Measurements from ENCODE around the gene VPS29. TPM values are rescaled to one million over a fixed set of nuclear protein-coding genes. Genes with fewer than 3 reads are reported as not detected.

Gene VPS29
- total and polyA plus RNA-seq, 2 donors (not counting 1 experiment from before 2014, with no cell fraction given): 115 to 118 TPM

DNA sequence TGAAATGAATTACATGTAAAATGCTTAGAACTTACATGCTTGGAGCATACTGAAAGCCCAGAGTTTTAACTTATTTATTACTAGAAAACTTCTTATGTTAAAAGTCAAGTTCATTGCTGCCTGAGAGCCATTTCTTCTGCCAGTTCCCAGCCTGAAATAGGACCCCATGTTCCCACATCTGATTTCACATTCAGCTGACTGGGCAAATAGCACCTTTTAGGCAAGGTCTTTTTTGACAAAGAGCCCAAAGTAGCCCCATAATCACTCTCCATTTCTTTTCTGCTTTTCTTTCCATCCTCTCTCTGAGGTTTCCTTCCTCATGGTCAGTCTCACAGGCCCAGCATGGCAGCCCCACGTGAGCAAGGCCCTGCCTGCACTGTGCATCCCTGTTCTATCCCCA, 50.6 kb downstream of the VPS29 start:
- ChIA-PET POLR2A (interaction anchor here (1.2 to 2.1 kb wide), 3 partner anchors 17 to 153 kb away, joined by 4 to 11 read pairs (median 4); partner anchors contain the start of gene GPN3), CTCF (interaction anchor here (1.0 to 15.2 kb wide), 14 partner anchors 17 to 437 kb away, joined by 3 to 329 read pairs (median 15); partner anchors contain the start of genes FAM216A, GPN3, RAD9B and TCTN1)
- Mint-ChIP-seq H3K27me3 (no peaks in the 10 kb centered on the region), H3K9me3 (ENCODE audit: insufficient read depth) (no peaks in the 10 kb centered on the region), H3K27ac (peak overlapping the region; percentile 53), H3K4me1 (peaks cover 43% of the 10 kb centered on the region), H3K4me3 (peak overlapping the region; percentile 71)
- H3K36me3 ChIP-seq (replicated peaks in 1 of 2; ENCODE audit: control extremely low read depth in 1 of 2, control insufficient read depth in 1 of 2, extremely low read depth in 1 of 2, insufficient read depth in 2 of 2, low read length in 1 of 2): peaks cover 1 to 32% of the 10 kb centered on the region in 2 experiments
- no peak overlapping the region for H3K9ac ChIP-seq (ENCODE audit: low read length)
- peaks cover 34% of the 10 kb centered on the region for H4K20me1 ChIP-seq (ENCODE audit: control insufficient read depth, insufficient read depth, low read length, poor library complexity, severe bottlenecking)
- no peak overlapping the region for H3K4me3 ChIP-seq (ENCODE audit: control extremely low read depth in 1 of 5, extremely low read depth in 1 of 5, insufficient read depth in 1 of 5, low read depth in 2 of 5, low read length in 4 of 5)
- H2AFZ ChIP-seq (ENCODE audit: insufficient read depth, low read depth, low read length, poor library complexity, severe bottlenecking): no peak overlapping the region
- intact Hi-C loops (cut with micrococcal nuclease): loop anchor here (2.0 to 5.0 kb wide), 2 partner anchors 101 to 248 kb away; no protein-coding TSS in a partner anchor
- no peaks in the 10 kb centered on the region for H3K27me3 ChIP-seq (replicated peaks in 1 of 4; ENCODE audit: control extremely low read depth in 1 of 4, control insufficient read depth in 3 of 4, insufficient read depth in 4 of 4, low read length in 3 of 4)
- H3K4me2 ChIP-seq (replicated peaks; ENCODE audit: low read depth, low read length, poor library complexity, severe bottlenecking): peak overlapping the region; percentile 77
- peak overlapping the region in 1 of 2 donors; percentile 35 for H3K27ac ChIP-seq (ENCODE audit: low read length in 2 of 2)
- no peak for DNase-seq
- H3K79me2 ChIP-seq (ENCODE audit: control insufficient read depth, insufficient read depth, low read length): peaks cover 55% of the 10 kb centered on the region
- peaks cover 43 to 52% of the 10 kb centered on the region in 2 donors for H3K4me1 ChIP-seq (ENCODE audit: control insufficient read depth in 2 of 2, insufficient read depth in 2 of 2, low read length in 2 of 2)
- no peaks in the 10 kb centered on the region for H3K9me3 ChIP-seq (ENCODE audit: control extremely low read depth in 1 of 3, control insufficient read depth in 2 of 3, insufficient read depth in 1 of 3, low read length in 2 of 3)
- 91% methylated on average over 1 of the region's 1 CpG for WGBS (ENCODE audit: insufficient coverage)
- TF ChIP-seq EZH2 (IDR thresholded peaks at IDR 0.05; ENCODE audit: borderline replicate concordance, insufficient read depth, low read depth, low read length, poor library complexity, severe bottlenecking): no peak
- TF ChIP-seq, protein P1, sequence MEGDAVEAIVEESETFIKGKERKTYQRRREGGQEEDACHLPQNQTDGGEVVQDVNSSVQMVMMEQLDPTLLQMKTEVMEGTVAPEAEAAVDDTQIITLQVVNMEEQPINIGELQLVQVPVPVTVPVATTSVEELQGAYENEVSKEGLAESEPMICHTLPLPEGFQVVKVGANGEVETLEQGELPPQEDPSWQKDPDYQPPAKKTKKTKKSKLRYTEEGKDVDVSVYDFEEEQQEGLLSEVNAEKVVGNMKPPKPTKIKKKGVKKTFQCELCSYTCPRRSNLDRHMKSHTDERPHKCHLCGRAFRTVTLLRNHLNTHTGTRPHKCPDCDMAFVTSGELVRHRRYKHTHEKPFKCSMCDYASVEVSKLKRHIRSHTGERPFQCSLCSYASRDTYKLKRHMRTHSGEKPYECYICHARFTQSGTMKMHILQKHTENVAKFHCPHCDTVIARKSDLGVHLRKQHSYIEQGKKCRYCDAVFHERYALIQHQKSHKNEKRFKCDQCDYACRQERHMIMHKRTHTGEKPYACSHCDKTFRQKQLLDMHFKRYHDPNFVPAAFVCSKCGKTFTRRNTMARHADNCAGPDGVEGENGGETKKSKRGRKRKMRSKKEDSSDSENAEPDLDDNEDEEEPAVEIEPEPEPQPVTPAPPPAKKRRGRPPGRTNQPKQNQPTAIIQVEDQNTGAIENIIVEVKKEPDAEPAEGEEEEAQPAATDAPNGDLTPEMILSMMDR (IDR thresholded peaks at IDR 0.05): no peak
- no peak for ATAC-seq (ENCODE audit: low read depth)

Measured in B cell (primary cell).